Mucosa of stomach (tissue), 1 donor: Measurements from ENCODE around the gene SLC25A26.
"Not testable (repeated sequence)": the region's sequence is repeated elsewhere in the genome, so short reads cannot be mapped to it uniquely, and the experiment has no call there.

Experiments used
- H3K27me3 ChIP-seq: one replicate; pipeline ENCODE4 v1.7.0; 2013; ENCODE audit warnings: mild to moderate bottlenecking, low read length; ENCODE audit not compliant: control insufficient read depth, insufficient read depth
- H3K36me3 ChIP-seq: one replicate; pipeline ENCODE4 v1.7.0; 2013; ENCODE audit warnings: low read length; ENCODE audit not compliant: control insufficient read depth, insufficient read depth
- H3K4me1 ChIP-seq: one replicate; pipeline ENCODE4 v1.7.0; 2013; ENCODE audit warnings: mild to moderate bottlenecking, low read length; ENCODE audit not compliant: control insufficient read depth, insufficient read depth
- H3K4me3 ChIP-seq: one replicate; pipeline ENCODE4 v1.7.0; 2013; ENCODE audit warnings: low read length
- H3K9ac ChIP-seq: one replicate; pipeline ENCODE4 v1.7.0; 2013; ENCODE audit warnings: mild to moderate bottlenecking, low read length, moderate library complexity
- H3K9me3 ChIP-seq: one replicate; pipeline ENCODE4 v1.7.0; 2013; ENCODE audit warnings: mild to moderate bottlenecking, low read length, moderate library complexity; ENCODE audit not compliant: control insufficient read depth
- donor health status: Pancreatic carcinoma.

Gene SLC25A26

GRCh38 chr3:66411961-66412887, 191.4 kb downstream of the SLC25A26 start:
- Histone ChIP-seq H3K9ac (no peak overlapping the region), H3K36me3 (peaks cover 14% of the 10 kb centered on the region), H3K4me1 (peaks cover 25% of the 10 kb centered on the region), H3K9me3 (no peaks in the 10 kb centered on the region), H3K27me3 (no peaks in the 10 kb centered on the region), H3K4me3 (no peak overlapping the region)

GRCh38 chr3:66413151-66413751, 192.4 kb downstream of the SLC25A26 start:
- H3K4me1 ChIP-seq, result peaks cover 26% of the 10 kb centered on the region
- H3K9me3 ChIP-seq, result no peaks in the 10 kb centered on the region
- H3K9ac ChIP-seq, result no peak overlapping the region
- H3K4me3 ChIP-seq, result no peak overlapping the region
- peaks cover 14% of the 10 kb centered on the region for H3K36me3 ChIP-seq
- no peaks in the 10 kb centered on the region for H3K27me3 ChIP-seq

- Histone ChIP-seq H3K4me1 (peaks cover 34% of the 10 kb centered on the region), H3K9me3 (no peaks in the 10 kb centered on the region), H3K27me3 (no peaks in the 10 kb centered on the region), H3K36me3 (peaks cover 12% of the 10 kb centered on the region), H3K9ac (no peak overlapping the region), H3K4me3 (no peak overlapping the region)
Observed at GRCh38 chr3:66414846-66415245, 194.0 kb downstream of the SLC25A26 start.

GRCh38 chr3:66415867-66416428, 195.1 kb downstream of the SLC25A26 start:
- Histone ChIP-seq H3K9me3 (no peaks in the 10 kb centered on the region), H3K36me3 (peaks cover 5% of the 10 kb centered on the region), H3K27me3 (no peaks in the 10 kb centered on the region), H3K4me1 (peaks cover 34% of the 10 kb centered on the region), H3K9ac (no peak overlapping the region), H3K4me3 (no peak overlapping the region)

- H3K4me1 ChIP-seq, result peaks cover 34% of the 10 kb centered on the region
- H3K27me3 ChIP-seq, result no peaks in the 10 kb centered on the region
- no peak overlapping the region for H3K9ac ChIP-seq
- peaks cover 5% of the 10 kb centered on the region for H3K36me3 ChIP-seq
- H3K9me3 ChIP-seq, result no peaks in the 10 kb centered on the region
- no peak overlapping the region for H3K4me3 ChIP-seq
Observed at GRCh38 chr3:66416556-66417304, 195.9 kb downstream of the SLC25A26 start.

GRCh38 chr3:66418475-66418931, 197.7 kb downstream of the SLC25A26 start:
- Histone ChIP-seq H3K4me3 (no peak overlapping the region), H3K9me3 (no peaks in the 10 kb centered on the region), H3K27me3 (no peaks in the 10 kb centered on the region), H3K9ac (no peak overlapping the region), H3K36me3 (peaks cover 2% of the 10 kb centered on the region), H3K4me1 (peaks cover 34% of the 10 kb centered on the region)

GRCh38 chr3:66419036-66419435, 198.2 kb downstream of the SLC25A26 start:
- no peaks in the 10 kb centered on the region for H3K36me3 ChIP-seq
- H3K27me3 ChIP-seq, result no peaks in the 10 kb centered on the region
- H3K4me1 ChIP-seq, result peaks cover 34% of the 10 kb centered on the region
- no peak overlapping the region for H3K9ac ChIP-seq
- H3K4me3 ChIP-seq, result no peak overlapping the region
- no peaks in the 10 kb centered on the region for H3K9me3 ChIP-seq

- H3K36me3 ChIP-seq, H3K27me3 ChIP-seq, H3K9me3 ChIP-seq, H3K4me3 ChIP-seq, H3K9ac ChIP-seq: not testable (repeated sequence)
- peaks cover 28% of the 10 kb centered on the region for H3K4me1 ChIP-seq
Observed at GRCh38 chr3:66421144-66421543, 200.3 kb downstream of the SLC25A26 start.

- peaks cover 24% of the 10 kb centered on the region for H3K4me1 ChIP-seq
- not testable (repeated sequence) for H3K36me3 ChIP-seq, H3K9ac ChIP-seq, H3K9me3 ChIP-seq, H3K4me3 ChIP-seq, H3K27me3 ChIP-seq
Observed at GRCh38 chr3:66421893-66422292, 201.1 kb downstream of the SLC25A26 start.

GRCh38 chr3:66423791-66424190, 203.0 kb downstream of the SLC25A26 start:
- Histone ChIP-seq H3K36me3 (no peaks in the 10 kb centered on the region), H3K9me3 (no peaks in the 10 kb centered on the region), H3K4me3 (no peak overlapping the region), H3K27me3 (no peaks in the 10 kb centered on the region), H3K9ac (no peak overlapping the region), H3K4me1 (peaks cover 19% of the 10 kb centered on the region)

GRCh38 chr3:66425032-66425431, 204.2 kb downstream of the SLC25A26 start:
- H3K4me1 ChIP-seq, result peaks cover 18% of the 10 kb centered on the region
- H3K27me3 ChIP-seq, result no peaks in the 10 kb centered on the region
- H3K9me3 ChIP-seq, result no peaks in the 10 kb centered on the region
- no peak overlapping the region for H3K4me3 ChIP-seq
- H3K9ac ChIP-seq, result no peak overlapping the region
- H3K36me3 ChIP-seq, result no peaks in the 10 kb centered on the region
